Esophagus squamous epithelium (tissue), 5 donors: ENCODE measurements around the gene UBL3. TPM values are rescaled to one million over a fixed set of nuclear protein-coding genes. Genes with fewer than 3 reads are reported as not detected.

Experiments used
- DNase-seq: peaks from one replicate; lab custom pipeline; 2025; lab: John Stamatoyannopoulos, UW
- H3K27ac ChIP-seq, 4 donors: fragments of 200-600 bp; sonication (generic); one replicate each; pipeline ENCODE4 v1.5.1; 2016 to 2019; ENCODE audit warnings: mild to moderate bottlenecking in 1 of 4
- H3K27me3 ChIP-seq, 4 donors: fragments of 200-600 bp; sonication (generic); 1 replicate in 3 of 4; 2 replicates in 1 of 4; pipeline versions ENCODE4 v1.5.1 to v1.6.0; 2017 to 2021; ENCODE audit warnings: antibody characterized with exemption in 1 of 4
- H3K36me3 ChIP-seq, 3 donors: fragments of 200-600 bp; sonication (generic); one replicate each; pipeline ENCODE4 v1.5.1; 2016 to 2019
- H3K4me1 ChIP-seq, 3 donors: fragments of 200-600 bp; sonication (generic); one replicate each; pipeline ENCODE4 v1.5.1; 2017 to 2019
- H3K4me3 ChIP-seq, 4 donors: fragments of 200-600 bp; sonication (generic); 1 replicate in 3 of 4; 2 replicates in 1 of 4; pipeline ENCODE4 v1.5.1; 2016 to 2019; ENCODE audit warnings: mild to moderate bottlenecking in 2 of 4, moderate library complexity in 1 of 4
- H3K9me3 ChIP-seq, 3 donors: fragments of 200-600 bp; sonication (generic); one replicate each; pipeline ENCODE4 v1.5.1; 2016 to 2019
- CTCF ChIP-seq, 6 experiments: fragments of 450-650 bp in 4 of 6; fragments of 200-600 bp in 2 of 6; sonication (generic) in 2 of 6; IDR thresholded peaks; one replicate each; pipeline ENCODE4 v1.5.1; 2016 to 2019; ENCODE audit warnings: antibody characterized with exemption in 6 of 6, mild to moderate bottlenecking in 4 of 6, moderate library complexity in 4 of 6
- POLR2A ChIP-seq, 4 donors: fragments of 450-650 bp; IDR thresholded peaks; one replicate each; pipeline ENCODE4 v1.6.1; 2017; ENCODE audit warnings: antibody characterized with exemption in 4 of 4, mild to moderate bottlenecking in 4 of 4, moderate library complexity in 3 of 4
- WGBS, 2 donors: methylation state at CpG; one replicate each; pipeline ENCODE4 v1.1.5; 2018; 5-methylcytosine and 5-hydroxymethylcytosine counted together
- intact Hi-C: fragments of 100-400 bp; cut with DNase I; formaldehyde crosslinking; loops from one replicate; pipeline ENCODE4 v1.15.0; 2022
- small RNA-seq, 4 donors: library from RNA; depleted of rRNA; stranded (forward); fragments of <200 nt; gene quantifications; one replicate each; pipeline ENCODE3, GENCODE V24; 2016
- total RNA-seq, 4 donors: library from RNA; depleted of rRNA; stranded (reverse); fragments of >200 nt; gene quantifications; one replicate each; pipeline ENCODE4 v1.1.0, GENCODE V29; 2016
- donor health status: DM: yes; HTN: yes; CAD: no.

Gene UBL3
- total RNA-seq, 4 donors from 2014 or later, result 28.1 to 47.1 (median 35.4) TPM

DNA sequence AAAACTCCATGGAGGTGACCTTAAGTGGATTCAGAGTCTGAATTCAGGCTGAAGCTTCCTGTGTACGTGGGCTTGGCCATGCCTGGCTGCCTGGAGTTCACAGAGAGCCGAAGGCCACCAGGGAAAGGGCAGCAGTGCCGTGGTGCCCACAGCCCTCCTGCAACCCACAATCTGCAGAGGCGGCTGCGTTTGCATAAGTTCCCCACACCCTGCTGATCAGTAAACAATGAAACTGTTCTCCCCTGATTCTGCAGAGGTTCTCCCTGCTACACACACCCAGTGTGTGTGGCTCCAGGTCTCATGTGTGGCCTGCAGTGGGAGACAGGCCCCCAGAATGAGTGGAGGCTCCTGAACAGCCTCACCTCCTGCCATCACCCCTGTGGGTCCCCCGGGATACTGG, 128.0 kb downstream of the UBL3 start:
- Histone ChIP-seq H3K36me3 (no peaks in the 10 kb centered on the region), H3K4me3 (no peak overlapping the region), H3K27me3 (peaks cover 0 to 11% (median 0%) of the 10 kb centered on the region in 4 donors), H3K4me1 (no peaks in the 10 kb centered on the region), H3K9me3 (peaks cover 0 to 5% (median 0%) of the 10 kb centered on the region in 3 donors), H3K27ac (no peak overlapping the region)
- intact Hi-C loops, result no loop called here
- 73 to 84% methylated on average over 3 to 6 of the region's 6 CpGs for WGBS, 2 donors
- DNase-seq, result no peak
- TF ChIP-seq POLR2A (IDR thresholded peaks at IDR 0.05) (no peak), CTCF (IDR thresholded peaks at IDR 0.05) (no peak)

- DNase-seq, result no peak
- TF ChIP-seq CTCF (IDR thresholded peaks at IDR 0.05), result no peak
- TF ChIP-seq POLR2A (IDR thresholded peaks at IDR 0.05), result no peak
- H3K36me3 ChIP-seq, result no peaks in the 10 kb centered on the region
Measured at GRCh38 chr13:29721766-29722165, 128.7 kb downstream of the UBL3 start.

GRCh38 chr13:29718694-29719093, 131.7 kb downstream of the UBL3 start:
- Histone ChIP-seq H3K4me1 (no peaks in the 10 kb centered on the region), H3K36me3 (no peaks in the 10 kb centered on the region), H3K4me3 (no peak overlapping the region), H3K9me3 (peaks cover 0 to 8% (median 0%) of the 10 kb centered on the region in 3 donors), H3K27ac (no peak overlapping the region), H3K27me3 (peaks cover 0 to 22% (median 0%) of the 10 kb centered on the region in 4 donors)
- 79% methylated on average over 1 of the region's 1 CpG for WGBS, 2 donors
- TF ChIP-seq CTCF (IDR thresholded peaks at IDR 0.05) (no peak), POLR2A (IDR thresholded peaks at IDR 0.05) (no peak)
- no peak for DNase-seq
- intact Hi-C loops, result no loop called here

More at GRCh38 chr13:29721766-29722165, 128.7 kb downstream of the UBL3 start:
- 79 to 89% methylated on average over 12 of the region's 13 CpGs for WGBS, 2 donors
- peaks cover 0 to 5% (median 0%) of the 10 kb centered on the region in 3 donors for H3K9me3 ChIP-seq
- H3K4me1 ChIP-seq, result no peaks in the 10 kb centered on the region
- intact Hi-C loops, result no loop called here
- H3K27me3 ChIP-seq, result peaks cover 0 to 9% (median 0%) of the 10 kb centered on the region in 4 donors
- no peak overlapping the region for H3K4me3 ChIP-seq
- no peak overlapping the region for H3K27ac ChIP-seq

- no peaks in the 10 kb centered on the region for H3K36me3 ChIP-seq
- H3K9me3 ChIP-seq, result peaks cover 0 to 8% (median 0%) of the 10 kb centered on the region in 3 donors
- 58 to 81% methylated on average over 3 of the region's 3 CpGs for WGBS, 2 donors
- no peak overlapping the region for H3K4me3 ChIP-seq
- no peak overlapping the region for H3K27ac ChIP-seq
- H3K4me1 ChIP-seq, result no peaks in the 10 kb centered on the region
- no peak for TF ChIP-seq CTCF (IDR thresholded peaks at IDR 0.05)
- TF ChIP-seq POLR2A (IDR thresholded peaks at IDR 0.05), result no peak
- peaks cover 0 to 26% (median 0%) of the 10 kb centered on the region in 4 donors for H3K27me3 ChIP-seq
- intact Hi-C loops, result no loop called here
- DNase-seq, result no peak
Measured at GRCh38 chr13:29716493-29716892, 133.9 kb downstream of the UBL3 start.

Small RNA genes within 50 kb of the gene (small RNA-seq; reads per million reads assigned to genes)
- gene RF00017, result 0 reads per million in 4 donors
- gene TIMM8BP1, result 0 reads per million in 4 donors
